SH-SY5Y (cell line): ENCODE results near the gene CNDP2.

Source experiments
- GATA2 ChIP-seq: IDR thresholded peaks from 2 replicates; pipeline ENCODE4 v1.6.1; 2011; ENCODE audit warnings: mild to moderate bottlenecking, low read depth, low read length
- GATA3 ChIP-seq: IDR thresholded peaks from 2 replicates; pipeline ENCODE4 v1.6.1; 2011; ENCODE audit warnings: low read depth, mild to moderate bottlenecking, low read length, moderate library complexity

- TF ChIP-seq GATA2 (no peak), GATA3 (no peak)
These were observed 48.6 kb upstream of the CNDP2 start for GRCh38 chr18:74447404-74448152.
